Measurements from ENCODE around the gene HDAC7. TPM values are rescaled to one million over a fixed set of nuclear protein-coding genes. Genes with fewer than 3 reads are reported as not detected.

Gene HDAC7
- total and polyA plus RNA-seq, 2 of the 13 experiments (the other 11 are each of a cell fraction or from before 2014, with no cell fraction given), result 4.6 to 10.8 TPM

- no peak for TF ChIP-seq ZNF333 (CRISPR knock-in tag; IDR thresholded peaks at IDR 0.05; ENCODE audit: borderline replicate concordance)
- TF ChIP-seq PHF8 (CRISPR knock-in tag; IDR thresholded peaks at IDR 0.05), result no peak
- TF ChIP-seq ZNF660 (CRISPR knock-in tag; IDR thresholded peaks at IDR 0.05; ENCODE audit: borderline replicate concordance, low read depth), result no peak
- TF ChIP-seq NR2F2 (IDR thresholded peaks at IDR 0.05; ENCODE audit: borderline replicate concordance, low read depth), result peak; percentile 30; the same call in 1 of the 2 replicates
- TF ChIP-seq NFRKB (IDR thresholded peaks at IDR 0.05), result no peak
- TF ChIP-seq, protein P1, sequence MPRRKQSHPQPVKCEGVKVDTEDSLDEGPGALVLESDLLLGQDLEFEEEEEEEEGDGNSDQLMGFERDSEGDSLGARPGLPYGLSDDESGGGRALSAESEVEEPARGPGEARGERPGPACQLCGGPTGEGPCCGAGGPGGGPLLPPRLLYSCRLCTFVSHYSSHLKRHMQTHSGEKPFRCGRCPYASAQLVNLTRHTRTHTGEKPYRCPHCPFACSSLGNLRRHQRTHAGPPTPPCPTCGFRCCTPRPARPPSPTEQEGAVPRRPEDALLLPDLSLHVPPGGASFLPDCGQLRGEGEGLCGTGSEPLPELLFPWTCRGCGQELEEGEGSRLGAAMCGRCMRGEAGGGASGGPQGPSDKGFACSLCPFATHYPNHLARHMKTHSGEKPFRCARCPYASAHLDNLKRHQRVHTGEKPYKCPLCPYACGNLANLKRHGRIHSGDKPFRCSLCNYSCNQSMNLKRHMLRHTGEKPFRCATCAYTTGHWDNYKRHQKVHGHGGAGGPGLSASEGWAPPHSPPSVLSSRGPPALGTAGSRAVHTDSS (CRISPR knock-in tag; conservative IDR thresholded peaks at IDR 0.05), result no peak
- TF ChIP-seq, protein P2, sequence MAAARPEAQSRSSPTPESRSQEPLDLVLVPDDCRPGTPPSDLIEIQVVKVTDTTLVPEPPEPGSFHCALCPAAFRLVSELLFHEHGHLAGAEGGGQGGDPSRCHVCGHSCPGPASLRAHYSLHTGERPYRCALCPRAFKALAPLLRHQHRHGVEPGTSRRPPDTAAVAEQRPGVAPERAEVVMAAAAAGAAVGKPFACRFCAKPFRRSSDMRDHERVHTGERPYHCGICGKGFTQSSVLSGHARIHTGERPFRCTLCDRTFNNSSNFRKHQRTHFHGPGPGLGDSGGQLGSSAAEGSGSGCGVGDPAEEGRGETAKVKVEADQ (CRISPR knock-in tag; IDR thresholded peaks at IDR 0.05; ENCODE audit: borderline replicate concordance), result no peak
- no peak for TF ChIP-seq ZNF703 (CRISPR knock-in tag; IDR thresholded peaks at IDR 0.05; ENCODE audit: borderline replicate concordance)
- TF ChIP-seq RARA (CRISPR knock-in tag; IDR thresholded peaks at IDR 0.05), result no peak
- TF ChIP-seq NFYB (CRISPR knock-in tag; IDR thresholded peaks at IDR 0.05), result no peak
- TF ChIP-seq THAP11 (CRISPR knock-in tag; IDR thresholded peaks at IDR 0.05), result no peak; the same call in 1 of the 2 replicates
- no peak for TF ChIP-seq TARDBP (CRISPR knock-in tag; IDR thresholded peaks at IDR 0.05)
- TF ChIP-seq GFI1 (CRISPR knock-in tag; IDR thresholded peaks at IDR 0.05; ENCODE audit: borderline replicate concordance), result no peak
- no peak for TF ChIP-seq HNRNPUL1 (IDR thresholded peaks at IDR 0.05; ENCODE audit: low read depth, low read length)
- TF ChIP-seq NONO (IDR thresholded peaks at IDR 0.05), result no peak
- peak; percentile 11; the same call in 1 of the 2 replicates for TF ChIP-seq NONO (CRISPR knock-in tag; conservative IDR thresholded peaks at IDR 0.05)
- TF ChIP-seq ZBTB38 (CRISPR knock-in tag; IDR thresholded peaks at IDR 0.05), result no peak
- peak; percentile 6; the same call in 1 of the 2 replicates for TF ChIP-seq ZNF331 (CRISPR knock-in tag; IDR thresholded peaks at IDR 0.05)
- no peak; the same call in 1 of the 2 replicates for TF ChIP-seq ZNF605 (CRISPR knock-in tag; IDR thresholded peaks at IDR 0.05)
- TF ChIP-seq POLR2AphosphoS5 (IDR thresholded peaks at IDR 0.05; ENCODE audit: low read depth, low read length), result no peak
- TF ChIP-seq, protein P3, sequence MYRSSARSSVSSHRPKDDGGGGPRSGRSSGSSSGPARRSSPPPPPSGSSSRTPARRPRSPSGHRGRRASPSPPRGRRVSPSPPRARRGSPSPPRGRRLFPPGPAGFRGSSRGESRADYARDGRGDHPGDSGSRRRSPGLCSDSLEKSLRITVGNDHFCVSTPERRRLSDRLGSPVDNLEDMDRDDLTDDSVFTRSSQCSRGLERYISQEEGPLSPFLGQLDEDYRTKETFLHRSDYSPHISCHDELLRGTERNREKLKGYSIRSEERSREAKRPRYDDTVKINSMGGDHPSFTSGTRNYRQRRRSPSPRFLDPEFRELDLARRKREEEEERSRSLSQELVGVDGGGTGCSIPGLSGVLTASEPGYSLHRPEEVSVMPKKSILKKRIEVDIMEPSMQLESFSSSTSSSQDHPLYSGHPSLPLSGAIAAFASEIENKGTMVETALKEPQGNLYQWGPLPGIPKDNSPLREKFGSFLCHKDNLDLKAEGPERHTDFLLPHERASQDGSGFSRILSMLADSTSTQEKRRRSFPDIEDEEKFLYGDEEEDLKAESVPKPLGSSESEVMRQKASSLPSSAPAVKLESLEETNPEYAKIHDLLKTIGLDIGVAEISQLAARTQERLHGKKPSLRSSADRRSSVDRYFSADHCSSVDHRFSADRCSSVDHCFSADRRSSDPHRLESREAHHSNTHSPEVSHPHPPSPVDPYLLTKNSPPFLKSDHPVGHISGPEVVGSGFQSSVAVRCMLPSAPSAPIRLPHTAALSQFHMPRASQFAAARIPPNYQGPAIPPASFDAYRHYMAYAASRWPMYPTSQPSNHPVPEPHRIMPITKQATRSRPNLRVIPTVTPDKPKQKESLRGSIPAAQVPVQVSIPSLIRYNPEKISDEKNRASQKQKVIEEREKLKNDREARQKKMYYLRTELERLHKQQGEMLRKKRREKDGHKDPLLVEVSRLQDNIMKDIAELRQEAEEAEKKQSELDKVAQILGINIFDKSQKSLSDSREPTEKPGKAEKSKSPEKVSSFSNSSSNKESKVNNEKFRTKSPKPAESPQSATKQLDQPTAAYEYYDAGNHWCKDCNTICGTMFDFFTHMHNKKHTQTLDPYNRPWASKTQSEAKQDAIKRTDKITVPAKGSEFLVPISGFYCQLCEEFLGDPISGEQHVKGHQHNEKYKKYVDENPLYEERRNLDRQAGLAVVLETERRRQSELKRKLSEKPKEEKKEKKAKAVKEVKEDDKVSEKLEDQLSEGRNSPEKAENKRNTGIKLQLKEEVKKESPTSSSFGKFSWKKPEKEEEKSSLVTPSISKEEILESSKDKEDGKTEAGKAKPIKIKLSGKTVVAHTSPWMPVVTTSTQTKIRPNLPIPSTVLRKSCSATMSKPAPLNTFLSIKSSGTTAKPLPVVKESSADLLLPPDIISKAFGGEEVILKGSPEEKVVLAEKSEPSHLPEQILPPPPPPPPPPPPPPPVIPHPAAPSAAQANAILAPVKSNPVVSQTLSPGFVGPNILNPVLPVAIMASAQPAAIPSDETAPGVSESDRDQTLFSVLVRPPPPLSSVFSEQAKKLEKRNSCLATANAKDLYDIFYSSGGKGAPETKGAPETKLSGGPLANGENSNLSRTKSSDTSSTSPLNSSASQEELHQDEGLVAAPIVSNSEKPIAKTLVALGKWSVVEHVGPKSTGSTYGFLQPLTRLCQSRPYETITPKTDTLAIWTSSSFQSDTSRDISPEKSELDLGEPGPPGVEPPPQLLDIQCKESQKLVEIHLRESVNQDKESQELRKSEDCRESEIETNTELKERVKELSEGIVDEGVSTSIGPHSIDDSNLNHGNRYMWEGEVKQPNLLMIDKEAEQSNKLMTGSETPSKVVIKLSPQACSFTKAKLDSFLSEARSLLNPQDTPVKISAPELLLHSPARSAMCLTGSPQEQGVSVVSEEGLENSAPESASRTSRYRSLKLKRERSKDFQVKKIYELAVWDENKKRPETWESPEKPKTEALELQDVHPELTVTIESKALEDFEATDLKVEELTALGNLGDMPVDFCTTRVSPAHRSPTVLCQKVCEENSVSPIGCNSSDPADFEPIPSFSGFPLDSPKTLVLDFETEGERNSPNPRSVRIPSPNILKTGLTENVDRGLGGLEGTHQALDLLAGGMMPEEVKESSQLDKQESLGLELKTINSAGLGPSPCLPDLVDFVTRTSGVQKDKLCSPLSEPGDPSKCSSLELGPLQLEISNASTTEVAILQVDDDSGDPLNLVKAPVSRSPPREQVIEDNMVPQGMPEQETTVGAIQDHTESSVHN (CRISPR knock-in tag; IDR thresholded peaks at IDR 0.05), result no peak
Measured at GRCh38 chr12:47820631-47821345, 1.1 kb upstream of the HDAC7 start (continued).

Data from HepG2 (cell line).